SK-N-MC (cell line): ENCODE data around the gene ZNF691.

ENCODE experiments used
- EZH2 ChIP-seq: fragments of 200-600 bp; sonication (generic); IDR thresholded peaks from one replicate; pipeline ENCODE4 v1.6.1; 2017; ENCODE audit warnings: antibody characterized with exemption
- FOXP2 ChIP-seq: optimal IDR thresholded peaks from 2 replicates; pipeline ENCODE3; 2011; ENCODE audit warnings: mild to moderate bottlenecking, moderate library complexity; ENCODE audit not compliant: insufficient read depth; ENCODE audit errors: extremely low read length, control extremely low read depth
- POLR2AphosphoS5 ChIP-seq: IDR thresholded peaks from 2 replicates; pipeline ENCODE4 v1.6.1; 2012; ENCODE audit warnings: mild to moderate bottlenecking, low read depth, low read length, borderline replicate concordance

- no peak for TF ChIP-seq EZH2
- no peak for TF ChIP-seq POLR2AphosphoS5
- no peak for TF ChIP-seq FOXP2
These were observed 1.5 kb downstream of the ZNF691 start for GRCh38 chr1:42847721-42848460.
